Small intestine (tissue), 7 donors: ENCODE results near the gene LETM1. TPM values are rescaled to one million over a fixed set of nuclear protein-coding genes. Genes with fewer than 3 reads are reported as not detected.

ENCODE experiments used
- DNase-seq, 2 donors: peaks; one replicate each; pipeline versions ENCODE4 v3.0.0 to v3.0.0-alpha.2; 2013
- FAIRE-seq: peaks from 2 replicates; lab custom pipeline; 2012; peaks lifted over from hg19 to GRCh38; lab: Jason Lieb, UNC
- H3K27ac ChIP-seq, 3 donors: one replicate each; pipeline ENCODE4 v1.5.1; 2013; ENCODE audit warnings: low read length in 2 of 3, mild to moderate bottlenecking in 2 of 3, control low read depth in 1 of 3, inconsistent platforms in 1 of 3, low read depth in 1 of 3, moderate library complexity in 1 of 3
- H3K27me3 ChIP-seq, 3 donors: one replicate each; pipeline ENCODE4 v1.6.1; 2013; ENCODE audit warnings: low read length in 3 of 3, inconsistent platforms in 1 of 3; ENCODE audit not compliant: control insufficient read depth in 3 of 3, insufficient read depth in 3 of 3
- H3K36me3 ChIP-seq, 3 donors: one replicate each; pipeline ENCODE4 v1.6.1; 2013; ENCODE audit warnings: low read length in 3 of 3, inconsistent platforms in 1 of 3, low read depth in 1 of 3, mild to moderate bottlenecking in 1 of 3, moderate library complexity in 1 of 3; ENCODE audit not compliant: control insufficient read depth in 3 of 3, insufficient read depth in 2 of 3
- H3K4me1 ChIP-seq, 3 donors: one replicate each; pipeline ENCODE4 v1.6.1; 2013; ENCODE audit warnings: low read length in 2 of 3, inconsistent platforms in 1 of 3, low read depth in 1 of 3, mild to moderate bottlenecking in 1 of 3, moderate library complexity in 1 of 3; ENCODE audit not compliant: control insufficient read depth in 3 of 3, insufficient read depth in 2 of 3
- H3K4me3 ChIP-seq, 3 donors: one replicate each; pipeline ENCODE4 v1.5.1; 2013; ENCODE audit warnings: low read length in 3 of 3, control low read depth in 1 of 3, inconsistent platforms in 1 of 3, low read depth in 1 of 3, mild to moderate bottlenecking in 1 of 3, moderate library complexity in 1 of 3
- H3K9me3 ChIP-seq, 2 donors: one replicate each; pipeline ENCODE4 v1.6.1; 2013; ENCODE audit warnings: low read depth in 1 of 2, low read length in 1 of 2; ENCODE audit not compliant: control insufficient read depth in 2 of 2, insufficient read depth in 1 of 2
- WGBS, 3 donors: extraction: QIAGEN DNeasy Blood & Tissue Kit; methylation state at CpG; one replicate each; pipeline ENCODE4 v1.1.7; 2013; 5-methylcytosine and 5-hydroxymethylcytosine counted together
- polyA plus RNA-seq, 4 donors: library from polyadenylated mRNA; stranded (reverse) in 3 of 4; unstranded in 1 of 4; fragments of 200-250 nt in 3 of 4; fragments of 120-200 nt in 1 of 4; gene quantifications; one replicate each; pipeline versions ENCODE4 v1.2.1 to v1.2.3, GENCODE V29; 2013
- donor health status: healthy with polysubstance abuse.
- donor health status: control.
- donor health status: control.
- donor health status: Bipolar disorder and iron deficiency.
- donor health status: healthy.

LETM1 gene
- polyA plus RNA-seq, 4 donors, result 19.7 to 28.5 (median 23.1) TPM

- peak in 1 of 2 donors; percentile 75 for DNase-seq
- Histone ChIP-seq H3K4me1 (peaks cover 0 to 49% (median 17%) of the 10 kb centered on the region in 3 donors), H3K27ac (peak overlapping the region; percentile 53 to 85 (median 70)), H3K36me3 (no peaks in the 10 kb centered on the region), H3K4me3 (peak overlapping the region; percentile 67 to 100 (median 99)), H3K27me3 (no peaks in the 10 kb centered on the region), H3K9me3 (no peaks in the 10 kb centered on the region)
- no peak for FAIRE-seq
- WGBS, 3 donors, result 0 to 3% (median 1%) methylated on average over 6 to 79 of the region's 79 CpGs
Measured at GRCh38 chr4:1871471-1872021, 15.6 kb upstream of the LETM1 start.

GRCh38 chr4:1870578-1871443, 14.9 kb upstream of the LETM1 start, which contains the start of gene NSD2:
Gene NSD2 (plus strand): TSS chr4:1871393. CDS start chr4:1900655, 29,262 bp downstream.
- no peak for FAIRE-seq

GRCh38 chr4:1870328-1870577, 14.3 kb upstream of the LETM1 start:
- peak in 1 of 2 donors; percentile 90 for DNase-seq
- H3K36me3 ChIP-seq, result no peaks in the 10 kb centered on the region
- 0 to 1% (median 0%) methylated on average over 17 to 22 of the region's 22 CpGs for WGBS, 3 donors
- no peaks in the 10 kb centered on the region for H3K27me3 ChIP-seq
- H3K9me3 ChIP-seq, result no peaks in the 10 kb centered on the region
- no peak for FAIRE-seq
- peaks cover 0 to 62% (median 17%) of the 10 kb centered on the region in 3 donors for H3K4me1 ChIP-seq
- H3K4me3 ChIP-seq, result peak overlapping the region; percentile 43 to 100 (median 57)
- H3K27ac ChIP-seq, result peak overlapping the region; percentile 97 to 100 (median 98)

More at GRCh38 chr4:1870578-1871443, 14.9 kb upstream of the LETM1 start, which contains the start of gene NSD2:
- Histone ChIP-seq H3K27me3 (no peaks in the 10 kb centered on the region), H3K4me1 (peaks cover 0 to 56% (median 17%) of the 10 kb centered on the region in 3 donors), H3K4me3 (peak within 1 kb of the TSS; percentile 67 to 100 (median 99)), H3K36me3 (no peaks in the 10 kb centered on the region), H3K27ac (peak within 1 kb of the TSS; percentile 97 to 100 (median 98)), H3K9me3 (no peaks in the 10 kb centered on the region)
- DNase-seq, result peak; percentile 91 to 96
- 0 to 1% (median 1%) methylated on average over 52 to 155 of the region's 155 CpGs for WGBS, 3 donors

GRCh38 chr4:1869530-1870327, 13.8 kb upstream of the LETM1 start:
- H3K36me3 ChIP-seq, result no peaks in the 10 kb centered on the region
- FAIRE-seq, result no peak
- H3K27ac ChIP-seq, result peak overlapping the region; percentile 97 to 100 (median 98)
- H3K4me3 ChIP-seq, result peak overlapping the region in 2 of 3 donors; percentile 57 to 100
- H3K4me1 ChIP-seq, result peaks cover 0 to 65% (median 17%) of the 10 kb centered on the region in 3 donors
- no peaks in the 10 kb centered on the region for H3K27me3 ChIP-seq
- no peak for DNase-seq
- no peaks in the 10 kb centered on the region for H3K9me3 ChIP-seq
- WGBS, 3 donors, result 32 to 43% (median 34%) methylated on average over 19 of the region's 19 CpGs

- Histone ChIP-seq H3K4me3 (no peak overlapping the region), H3K9me3 (no peaks in the 10 kb centered on the region), H3K27ac (peak overlapping the region in 2 of 3 donors; percentile 97 to 98), H3K36me3 (no peaks in the 10 kb centered on the region), H3K4me1 (peaks cover 0 to 69% (median 15%) of the 10 kb centered on the region in 3 donors), H3K27me3 (no peaks in the 10 kb centered on the region)
- DNase-seq, result no peak
- no peak for FAIRE-seq
- 55 to 84% (median 78%) methylated on average over 3 of the region's 3 CpGs for WGBS, 3 donors
Measured at GRCh38 chr4:1868912-1869311, 13.0 kb upstream of the LETM1 start.

- DNase-seq, result peak; percentile 96 to 97
- no peaks in the 10 kb centered on the region for H3K9me3 ChIP-seq
- FAIRE-seq, result no peak
- peak overlapping the region; percentile 50 to 98 (median 57) for H3K27ac ChIP-seq
- peaks cover 0 to 70% (median 21%) of the 10 kb centered on the region in 3 donors for H3K4me1 ChIP-seq
- H3K4me3 ChIP-seq, result no peak overlapping the region
- no peaks in the 10 kb centered on the region for H3K36me3 ChIP-seq
- WGBS, 3 donors, result 25 to 50% (median 35%) methylated on average over 5 of the region's 5 CpGs
- no peaks in the 10 kb centered on the region for H3K27me3 ChIP-seq
Measured at GRCh38 chr4:1868293-1868692, 12.3 kb upstream of the LETM1 start.

GRCh38 chr4:1866189-1866661, 10.3 kb upstream of the LETM1 start:
- no peak for FAIRE-seq
- 37 to 60% (median 50%) methylated on average over 7 of the region's 7 CpGs for WGBS, 3 donors
- Histone ChIP-seq H3K27ac (peak overlapping the region in 2 of 3 donors; percentile 8), H3K27me3 (no peaks in the 10 kb centered on the region), H3K9me3 (no peaks in the 10 kb centered on the region), H3K4me3 (no peak overlapping the region), H3K4me1 (peaks cover 0 to 75% (median 22%) of the 10 kb centered on the region in 3 donors), H3K36me3 (no peaks in the 10 kb centered on the region)
- DNase-seq, result peak; percentile 43 to 62
